ENCODE data around the gene C5orf63.
"Not testable (repeated sequence)": the region's sequence is repeated elsewhere in the genome, so short reads cannot be mapped to it uniquely, and the experiment has no call there.

Gene C5orf63

DNA sequence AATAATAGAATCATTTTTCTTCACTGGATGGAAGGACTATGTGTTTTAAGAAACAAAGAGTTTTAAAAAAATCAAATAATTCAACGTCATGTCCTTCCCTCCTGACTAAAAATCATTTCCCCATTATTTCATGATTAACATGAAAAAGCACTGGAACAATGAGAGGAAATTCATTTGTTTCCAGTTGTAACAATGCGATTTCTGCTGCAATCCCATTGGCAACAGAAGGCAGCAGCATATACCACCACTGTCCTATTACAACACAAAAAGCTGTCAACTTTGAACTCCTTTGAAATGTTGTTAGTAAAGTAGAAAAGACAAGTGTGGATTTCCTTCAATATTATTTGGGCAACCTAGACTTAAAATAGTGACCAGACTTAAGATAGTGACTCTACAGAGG lies 3.1 kb downstream of the C5orf63 start:
- no peak for DNase-seq

DNA sequence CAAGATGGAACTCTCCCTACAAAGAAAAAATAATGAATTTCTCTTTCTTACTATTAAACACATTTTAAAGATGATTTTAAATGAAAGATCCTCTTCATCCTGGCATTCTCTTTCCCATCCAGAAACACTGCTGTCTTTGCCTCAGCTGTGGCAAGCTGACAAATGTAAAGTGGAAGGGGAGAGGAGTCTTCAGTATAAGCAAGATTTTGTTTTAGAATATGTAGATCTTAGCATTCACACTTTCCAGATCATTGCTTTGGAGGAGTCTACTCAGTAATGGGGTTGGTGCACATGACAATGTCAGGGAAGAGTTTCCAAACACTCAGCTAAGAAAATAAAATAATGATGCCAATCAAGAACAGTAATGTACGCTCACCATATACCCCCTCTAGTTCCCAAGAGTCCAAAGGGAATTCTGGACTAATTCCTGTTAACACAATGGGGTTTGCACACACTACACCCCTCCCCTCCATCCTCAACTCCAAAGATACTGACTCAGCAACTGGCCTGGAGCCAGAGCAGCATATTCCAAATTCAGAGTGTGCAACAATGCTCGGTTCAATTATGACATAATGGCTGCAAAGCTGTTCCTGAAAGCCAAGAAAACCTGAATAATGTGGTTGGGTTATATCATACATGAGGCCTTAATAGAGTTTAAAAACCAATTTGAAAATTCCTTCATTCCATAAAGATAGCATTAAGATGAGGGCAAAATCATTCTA lies 4.6 kb downstream of the C5orf63 start:
- no peak for DNase-seq

DNA sequence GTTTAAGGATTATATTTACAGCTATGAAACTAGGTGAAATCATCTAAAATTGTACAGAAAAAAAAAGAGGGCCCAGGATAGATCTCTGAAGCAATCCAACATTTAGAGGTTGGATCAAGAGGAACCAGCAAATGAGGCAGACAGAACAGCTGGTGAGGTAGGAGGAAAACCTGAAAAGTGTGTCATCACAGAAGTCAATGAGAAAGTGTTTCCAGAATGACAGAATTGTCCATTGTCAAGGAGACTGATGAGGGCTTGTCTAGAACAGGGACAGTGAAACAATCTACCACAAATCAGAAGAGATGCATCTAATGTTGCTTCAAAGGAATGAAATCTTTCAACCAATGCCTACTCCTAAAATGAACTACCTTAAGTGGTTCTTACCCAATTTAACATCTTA lies 6.6 kb downstream of the C5orf63 start:
- no peak for DNase-seq

DNA sequence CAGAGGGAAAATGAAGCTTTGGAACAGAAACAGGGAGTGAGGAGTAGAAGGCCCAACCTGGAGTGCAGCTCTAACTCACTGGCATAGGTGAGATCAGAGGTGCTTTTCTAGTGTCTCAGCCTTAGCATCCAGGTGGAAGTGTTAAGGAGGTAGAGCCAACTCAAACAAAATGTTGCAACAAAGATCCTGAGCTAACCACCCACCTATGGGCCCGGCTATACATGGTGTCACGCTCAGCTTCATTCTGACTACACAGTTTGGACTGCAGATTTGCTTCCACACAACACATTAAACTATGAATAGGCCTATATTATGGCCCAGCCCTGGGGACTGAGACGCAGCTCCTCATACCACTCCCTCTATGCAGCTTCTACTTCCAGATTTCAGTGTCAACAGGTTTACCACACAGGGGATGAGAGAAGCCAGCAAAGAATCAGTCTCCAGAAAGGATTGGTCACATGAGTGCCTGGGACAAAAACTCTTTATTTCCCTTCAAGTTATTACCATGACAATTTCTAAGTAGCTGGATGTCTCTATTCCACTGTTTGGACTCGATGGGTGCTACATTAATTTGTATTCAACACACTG lies 9.0 kb downstream of the C5orf63 start:
- no peak for DNase-seq

DNA sequence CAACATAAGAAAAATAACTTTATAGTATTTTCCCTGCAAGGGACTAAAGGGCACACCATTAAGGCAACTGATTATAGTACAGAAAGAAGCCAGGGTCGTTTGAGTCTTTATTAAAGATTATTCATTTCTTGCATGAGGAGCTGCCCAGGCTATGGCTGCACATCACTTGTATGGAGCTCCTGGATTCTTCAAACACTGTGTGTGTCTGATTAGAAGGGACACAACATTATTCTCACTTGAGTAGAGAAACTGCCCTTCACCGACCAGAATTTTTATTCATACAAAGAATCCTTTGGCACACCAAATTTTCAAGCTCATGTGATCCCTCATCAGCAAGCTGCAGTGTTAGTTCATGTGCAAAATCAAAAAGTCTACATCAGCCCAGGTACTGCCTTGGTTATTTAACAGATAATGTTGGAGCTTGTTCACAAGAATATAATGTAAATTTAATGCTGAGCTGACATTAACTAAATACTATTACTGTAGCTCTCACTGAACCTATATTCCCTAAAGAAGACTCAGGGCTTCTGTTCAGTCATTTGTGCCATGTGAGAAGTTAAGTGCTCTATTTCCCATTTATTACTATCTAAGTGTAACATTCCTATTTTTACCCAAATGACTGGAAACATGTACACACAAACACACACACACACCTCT lies 9.9 kb downstream of the C5orf63 start:
- DNase-seq = no peak

DNA sequence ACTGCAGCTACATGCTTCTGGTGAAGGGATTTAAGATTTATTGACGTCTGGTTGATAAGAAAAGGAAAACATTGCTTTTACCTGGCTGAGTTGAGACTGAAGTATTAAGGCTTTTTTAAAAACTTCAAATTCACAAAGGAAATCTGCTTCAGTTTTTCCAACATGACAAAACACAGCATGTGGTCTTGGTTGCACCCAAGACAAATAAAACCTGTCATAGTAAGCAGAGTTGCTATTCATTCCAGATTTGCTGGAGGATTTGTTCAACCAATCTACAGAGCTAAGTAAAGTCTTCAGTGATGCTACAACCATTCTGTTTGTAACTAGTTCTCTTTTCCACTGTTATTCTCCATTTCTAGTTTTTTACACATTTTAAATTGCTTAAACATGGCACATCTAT lies 11.3 kb downstream of the C5orf63 start:
- no peak for DNase-seq

DNA sequence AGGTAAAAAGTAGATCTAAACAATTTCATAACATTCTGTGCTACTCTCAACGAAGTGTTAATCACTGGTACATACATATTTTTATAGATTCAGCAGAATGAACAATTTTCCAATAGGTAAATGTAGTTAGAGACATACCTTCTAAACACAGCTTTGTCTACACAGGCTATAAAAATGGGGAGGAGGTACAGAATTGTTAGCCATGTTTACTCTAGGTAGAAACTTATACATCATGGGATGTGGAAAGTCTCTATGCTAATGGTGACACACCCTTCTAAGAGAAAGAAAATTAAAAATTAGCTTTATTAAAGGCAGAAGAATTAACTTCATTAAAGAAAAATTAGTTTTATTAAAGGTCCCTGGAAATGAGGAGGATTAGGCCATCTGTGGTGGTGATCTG lies 11.8 kb downstream of the C5orf63 start:
- no peak for DNase-seq

DNA sequence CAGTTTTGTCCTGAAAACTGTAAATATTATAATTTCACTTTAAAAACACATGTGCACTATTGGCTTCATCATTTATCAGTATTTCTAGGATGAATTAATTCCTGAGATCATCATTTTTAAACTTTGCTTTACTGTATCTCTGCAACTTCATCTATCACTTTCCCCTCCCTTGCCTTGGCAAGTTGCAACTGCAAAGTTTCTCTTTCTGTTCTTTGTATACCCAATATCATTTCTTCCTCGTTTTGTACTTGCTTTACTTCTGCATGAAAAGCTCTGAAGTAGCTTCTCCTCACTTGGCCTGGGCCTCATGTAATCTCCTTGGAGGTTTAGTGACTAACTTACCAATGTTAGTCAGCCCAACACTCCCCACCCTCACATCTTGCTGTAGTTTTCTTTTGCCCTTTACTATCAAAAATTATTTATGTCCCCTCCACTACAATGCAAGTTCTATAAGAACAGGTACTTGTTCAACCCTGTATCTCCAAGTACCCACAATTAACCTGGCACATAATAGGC lies 12.8 kb downstream of the C5orf63 start:
- no peak for DNase-seq

DNA sequence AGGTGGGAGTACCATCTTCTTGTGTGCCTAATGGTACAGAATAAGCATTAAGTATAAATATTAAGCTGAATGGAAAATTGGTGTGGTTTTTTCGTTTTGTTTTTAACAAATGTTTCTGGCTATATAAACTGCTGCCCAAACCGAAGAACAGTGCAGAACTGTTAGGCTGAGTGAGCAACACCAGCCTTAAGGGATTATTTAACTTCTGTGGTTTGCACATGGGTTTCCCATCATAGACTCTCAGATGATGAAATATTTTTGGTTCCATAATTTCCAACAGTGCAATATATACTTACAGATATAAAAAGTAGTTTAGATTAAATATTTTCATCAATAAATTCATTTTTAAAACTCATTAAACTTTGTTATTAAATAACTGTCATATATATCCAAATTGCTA lies 16.4 kb downstream of the C5orf63 start:
- DNase-seq = no peak

DNA sequence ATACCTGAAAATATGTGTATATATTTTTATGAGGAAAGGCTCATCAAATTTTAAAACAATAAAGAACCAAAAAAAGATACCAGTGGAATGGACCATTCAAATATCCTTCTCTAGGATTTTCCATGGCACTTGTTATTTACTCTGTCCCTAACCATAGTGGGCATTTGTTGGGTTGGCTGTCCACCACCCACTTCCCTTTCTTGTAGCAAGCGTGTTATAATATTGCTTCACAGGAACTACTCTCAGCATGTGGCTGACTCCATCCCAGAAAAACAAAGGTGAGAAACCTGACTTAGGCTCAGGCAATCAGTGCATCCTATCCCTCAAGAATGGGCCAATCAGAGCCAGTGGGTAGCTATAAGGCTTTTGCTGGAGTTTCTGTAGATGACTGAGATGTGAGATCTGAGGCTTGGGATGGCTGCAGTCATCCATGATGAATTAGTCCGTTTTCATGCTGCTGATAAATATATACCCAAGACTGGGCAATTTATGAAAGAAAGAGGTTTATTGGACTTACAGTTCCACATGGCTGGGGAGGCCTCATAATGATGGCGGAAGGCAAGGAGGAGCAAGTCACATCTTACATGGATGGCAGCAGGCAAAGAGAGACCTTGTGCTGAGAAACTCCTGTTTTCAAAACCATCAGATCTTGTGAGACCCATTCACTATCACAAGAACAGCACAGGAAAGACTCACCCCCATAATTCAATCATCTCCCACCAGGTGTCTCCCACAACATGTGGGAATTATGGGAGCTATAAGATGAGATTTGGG lies 17.2 kb downstream of the C5orf63 start:
- DNase-seq = no peak

DNA sequence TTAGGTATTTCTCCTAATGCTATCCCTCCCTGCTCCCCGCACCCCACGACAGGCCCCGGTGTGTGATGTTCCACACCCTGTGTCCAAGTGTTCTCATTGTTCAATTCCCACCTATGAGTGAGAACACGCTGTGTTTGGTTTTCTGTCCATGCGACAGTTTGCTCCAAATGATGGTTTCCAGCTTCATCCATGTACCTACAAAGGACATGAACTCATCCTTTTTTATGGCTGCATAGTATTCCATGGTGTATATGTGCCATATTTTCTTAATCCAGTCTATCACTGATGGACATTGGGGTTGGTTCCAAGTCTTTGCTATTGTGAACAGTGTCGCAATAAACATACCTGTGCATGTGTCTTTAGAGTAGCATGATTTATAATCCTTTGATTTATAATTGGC lies 19.8 kb downstream of the C5orf63 start:
- DNase-seq = not testable (repeated sequence)

DNA sequence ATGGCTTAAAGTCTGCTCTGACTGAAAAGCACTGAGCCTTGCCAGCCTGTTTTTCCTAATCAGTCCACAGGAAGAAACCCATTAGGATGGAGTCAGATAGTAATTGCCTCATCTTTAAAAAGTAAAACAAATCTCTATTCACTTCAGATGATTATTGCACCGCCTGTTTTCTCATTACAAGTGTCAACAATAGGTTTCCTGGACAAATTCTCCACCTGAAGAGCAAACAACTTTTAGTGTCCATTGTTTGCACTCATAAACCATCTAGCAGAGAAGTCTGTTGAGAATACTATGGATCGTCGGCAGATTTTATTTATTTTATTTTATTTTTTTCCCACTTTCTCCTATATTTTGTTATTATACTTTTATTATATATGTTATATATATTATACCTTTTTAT lies 20.3 kb downstream of the C5orf63 start:
- DNase-seq = no peak

DNA sequence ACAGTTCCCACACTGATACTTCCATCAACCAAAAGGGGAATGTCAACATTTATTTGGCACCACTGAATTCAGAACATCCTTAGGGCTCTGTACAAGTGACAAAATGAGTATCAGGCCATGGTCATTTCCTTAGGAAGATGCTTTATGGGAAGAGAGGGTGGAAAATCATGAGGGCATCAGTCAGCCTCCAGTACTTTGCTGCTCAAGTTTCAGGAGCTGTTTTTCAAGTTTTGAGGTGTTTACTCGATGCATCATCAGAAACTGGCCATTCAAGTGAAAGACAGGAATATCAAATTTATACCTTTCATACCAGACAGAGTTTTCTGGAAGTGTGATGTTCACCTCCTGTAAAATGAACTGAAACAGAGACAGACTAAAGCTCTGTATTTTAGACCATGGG lies 21.7 kb downstream of the C5orf63 start:
- DNase-seq = no peak

DNA sequence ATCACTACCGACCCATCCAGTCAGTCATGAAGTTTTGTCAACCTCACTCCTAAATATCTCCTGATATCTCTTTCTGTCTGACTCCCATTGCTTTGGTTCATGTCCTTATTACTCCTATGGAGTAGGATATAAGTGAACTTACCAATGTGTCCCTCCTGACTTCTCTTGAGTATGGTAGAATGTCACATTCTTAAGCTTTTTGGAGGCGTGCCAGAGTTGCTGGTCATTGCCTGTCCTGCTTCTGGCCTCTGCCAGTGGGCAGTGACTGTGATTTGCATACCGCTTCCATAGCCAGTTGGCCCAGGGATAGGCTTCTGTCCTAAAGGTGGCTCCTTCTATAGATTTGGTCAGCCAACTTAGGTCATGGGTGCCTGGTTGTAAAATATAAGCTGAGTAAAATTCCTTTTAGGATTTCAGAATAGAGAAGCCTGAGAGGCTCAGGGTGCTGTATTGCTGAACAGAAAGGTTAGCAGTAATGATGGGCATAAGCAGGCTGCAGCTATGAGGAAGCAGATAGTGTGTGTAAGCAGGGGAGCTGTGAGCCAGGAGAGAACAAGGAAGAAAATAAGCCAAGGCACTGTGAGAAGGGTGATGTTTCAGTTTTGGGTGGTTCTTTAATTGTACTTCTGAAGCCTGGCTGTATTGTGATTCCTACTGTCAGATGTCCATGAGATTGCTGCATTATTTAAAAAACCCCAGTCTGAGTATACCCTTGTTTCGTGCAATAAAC lies 26.8 kb downstream of the C5orf63 start:
- no peak for DNase-seq

DNA sequence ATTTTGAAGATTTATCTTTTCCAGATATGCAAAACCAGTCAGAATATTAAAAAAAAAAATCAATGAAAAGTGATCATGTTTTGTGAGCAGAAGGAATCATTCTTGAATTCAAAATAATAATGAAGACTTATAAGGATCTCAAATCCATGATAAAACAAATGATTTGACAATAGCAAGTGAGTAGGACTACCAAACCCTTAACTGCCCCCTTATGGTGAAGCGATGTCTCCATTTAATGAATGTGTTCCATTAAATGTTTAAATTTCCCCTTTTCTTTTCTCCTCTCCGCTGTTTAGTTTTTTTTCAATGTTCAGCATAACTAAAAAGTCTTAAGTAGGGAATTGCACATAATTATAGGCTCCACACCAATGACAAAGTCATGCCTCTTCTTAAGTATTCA lies 30.7 kb downstream of the C5orf63 start:
- DNase-seq = no peak

DNA sequence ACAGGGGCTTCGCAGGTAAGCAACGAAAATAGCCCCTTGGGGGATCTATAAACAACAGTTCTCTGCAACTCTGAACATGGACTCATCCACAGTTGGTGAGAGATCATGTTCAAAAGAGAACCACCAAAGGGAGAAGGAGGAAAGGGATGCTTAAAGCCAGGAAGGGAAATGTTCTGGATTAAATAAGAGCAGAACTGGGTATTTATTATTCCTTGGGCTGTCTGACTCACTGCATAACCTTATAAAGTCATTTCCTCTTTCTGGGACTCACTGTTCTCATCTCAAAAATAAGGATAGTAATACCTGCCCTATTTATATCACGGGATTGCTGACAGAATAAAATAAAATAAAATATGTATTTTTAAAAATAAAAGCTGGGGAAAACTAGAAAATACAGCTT lies 31.7 kb downstream of the C5orf63 start:
- DNase-seq = no peak

DNA sequence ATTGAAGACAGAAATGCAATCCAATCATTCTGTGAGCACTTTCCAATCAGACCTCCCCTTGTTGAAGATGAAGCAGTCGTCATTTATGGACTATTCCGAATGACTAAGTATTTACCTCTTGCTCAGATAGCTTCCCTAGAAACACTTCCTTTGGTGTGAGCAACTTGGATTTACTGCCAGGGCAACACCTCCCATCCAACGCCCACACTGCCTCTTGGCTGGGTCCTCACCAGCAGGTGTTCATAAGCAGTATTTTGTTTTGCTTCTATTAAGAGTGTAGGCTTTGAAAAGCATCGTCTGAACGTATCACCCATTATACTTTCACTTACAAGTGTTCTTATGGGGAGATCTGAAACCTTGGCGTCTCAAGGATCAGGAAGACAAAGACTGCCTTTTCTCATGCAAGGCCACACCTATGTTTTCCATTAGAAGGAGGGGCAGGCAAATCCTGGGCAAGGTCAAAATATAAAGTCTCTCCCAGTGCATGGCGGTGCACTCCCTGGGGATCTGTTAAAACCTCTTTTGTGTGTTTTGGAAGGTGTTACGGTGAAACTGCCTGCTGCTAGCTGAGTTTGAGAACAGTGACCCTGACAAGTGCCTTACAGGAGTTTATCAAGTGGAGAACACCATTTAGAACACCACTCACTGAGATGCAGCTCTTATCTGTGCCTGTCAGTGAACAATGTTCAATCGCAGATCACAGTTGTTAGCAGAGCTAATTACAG lies 32.3 kb downstream of the C5orf63 start:
- DNase-seq = no peak

DNA sequence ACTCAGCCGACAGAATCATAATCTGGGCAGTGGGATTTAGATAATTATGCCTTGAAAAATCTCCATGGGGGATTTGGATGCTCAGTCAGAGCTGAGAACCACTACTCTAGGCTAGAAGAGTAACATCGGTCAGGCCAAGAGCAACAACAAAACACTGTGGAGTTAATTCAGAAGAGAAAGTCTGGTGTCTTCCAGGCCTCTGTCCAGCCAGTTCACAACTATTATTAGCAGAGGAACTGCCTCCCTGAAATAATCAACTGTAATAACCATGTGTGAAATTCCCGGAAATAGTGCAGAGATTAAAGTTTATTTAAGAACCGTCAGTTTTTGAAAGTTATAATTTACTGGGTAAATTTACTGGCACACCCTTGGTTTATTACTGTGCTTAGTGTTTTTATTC lies 34.8 kb downstream of the C5orf63 start:
- DNase-seq = no peak

DNA sequence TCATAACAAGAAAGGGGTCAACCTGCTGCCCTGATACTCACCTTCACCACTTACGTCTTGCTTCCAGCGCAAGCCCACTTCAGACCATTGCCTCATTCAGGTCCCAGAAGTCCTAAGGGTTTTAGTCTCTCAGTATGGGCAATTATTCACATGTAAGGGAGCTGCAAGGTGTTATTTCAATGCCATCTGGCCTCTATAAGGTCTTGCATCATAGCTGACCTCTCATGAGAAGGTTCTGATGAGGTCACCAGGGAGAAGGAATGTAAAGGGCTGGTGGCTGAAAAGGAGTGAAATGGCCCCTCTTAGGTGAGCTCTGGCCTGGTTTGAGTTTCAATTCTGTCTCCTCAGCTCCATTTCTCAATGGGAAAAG lies 41.5 kb downstream of the C5orf63 start:
- DNase-seq = no peak

DNA sequence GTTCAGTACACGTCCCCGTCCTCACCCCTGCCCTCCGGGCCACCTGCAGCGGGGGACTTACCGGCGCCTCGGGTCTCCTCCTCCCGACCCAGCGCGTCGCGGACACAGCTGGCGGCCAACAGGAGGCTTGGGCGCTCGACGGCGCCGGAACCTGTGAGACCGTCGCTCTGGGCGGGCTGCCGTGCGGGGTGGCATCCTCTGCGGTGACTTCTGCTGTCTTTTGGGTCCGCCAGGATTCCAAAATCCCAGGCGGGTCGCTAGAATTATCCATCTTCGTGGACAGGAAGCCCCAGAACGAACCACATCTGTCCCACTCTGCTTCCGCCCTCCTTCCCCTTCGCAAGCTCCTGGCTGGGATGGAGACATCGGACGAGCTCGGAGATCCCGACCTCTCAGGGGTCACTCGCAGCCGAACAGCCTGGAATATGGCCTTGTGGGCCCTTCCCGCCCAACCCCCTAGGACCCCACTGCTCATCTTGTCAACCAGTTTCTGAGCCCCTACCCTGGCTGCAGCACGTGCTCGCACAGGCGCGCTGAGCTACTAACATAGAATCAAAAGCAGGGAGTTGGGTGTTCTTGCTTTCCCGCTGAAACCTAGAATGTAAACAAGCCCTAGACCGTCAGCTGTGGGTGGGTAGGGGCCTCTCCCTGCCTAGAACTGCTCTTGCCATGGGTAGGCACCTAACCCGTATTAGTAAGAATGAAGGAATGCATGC lies 42.0 kb downstream of the C5orf63 start:
- DNase-seq = no peak

Data from cortex of kidney (tissue), 1 donor.